COLO668 (cell line): ENCODE measurements around the gene FCSK.

Experiments
- DNase-seq: peaks from one replicate; lab custom pipeline; 2025; ENCODE audit not compliant: unreplicated experiment; lab: John Stamatoyannopoulos, UW

Gene FCSK

DNA sequence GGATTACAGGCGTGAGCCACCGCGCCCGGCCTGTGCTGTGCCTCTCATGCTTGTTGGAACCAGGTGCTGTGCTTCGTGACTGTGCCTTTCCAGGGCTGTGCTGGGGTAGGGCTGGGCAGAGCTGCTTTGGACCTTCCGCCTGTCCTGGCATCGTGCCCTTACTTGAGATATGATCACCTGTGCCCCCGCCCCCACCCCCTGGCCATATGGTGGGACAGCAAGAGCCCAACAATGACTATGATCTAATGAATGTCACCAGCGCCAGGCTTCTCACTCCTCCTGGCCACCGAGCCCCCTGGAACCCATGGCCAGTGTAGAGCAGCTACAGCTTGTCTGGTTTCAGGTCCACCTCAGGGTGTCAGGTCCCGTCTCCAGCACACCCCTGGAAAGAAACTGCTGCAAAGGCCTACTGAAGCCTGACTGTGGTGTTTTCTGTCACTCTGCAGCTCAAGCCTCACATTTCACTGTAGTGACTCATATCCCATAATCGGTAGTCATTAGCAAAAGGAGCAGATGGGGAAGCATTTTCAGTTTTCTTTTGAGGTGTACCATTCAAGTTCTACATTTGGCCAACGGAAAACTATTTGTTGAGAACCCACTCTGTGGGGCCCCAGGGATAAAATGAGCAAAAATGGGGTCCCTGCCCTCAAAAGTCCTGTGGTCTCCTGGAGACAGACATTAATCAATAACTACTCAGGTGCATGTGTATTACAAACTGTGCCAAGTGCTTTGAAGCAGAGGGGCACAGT lies 22.1 kb downstream of the FCSK start:
- no peak for DNase-seq

DNA sequence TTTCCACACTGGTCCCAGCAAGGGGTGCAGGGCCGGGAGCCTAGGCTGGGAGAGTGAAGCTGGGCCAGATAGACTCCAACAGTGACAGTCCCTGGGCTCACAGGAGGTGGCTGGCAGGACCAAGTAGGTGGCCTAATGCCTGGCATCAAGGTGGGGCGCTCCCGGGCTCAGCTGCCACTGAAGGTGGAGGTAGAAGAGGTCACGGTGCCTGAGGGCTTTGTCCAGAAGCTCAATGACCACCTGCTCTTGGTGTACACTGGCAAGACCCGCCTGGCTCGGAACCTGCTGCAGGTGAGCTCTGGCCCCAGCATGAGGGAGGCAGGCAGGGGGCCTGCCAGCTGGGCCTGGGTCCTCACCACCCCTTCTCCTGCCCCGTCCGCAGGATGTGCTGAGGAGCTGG lies 23.8 kb downstream of the FCSK start:
- no peak for DNase-seq

DNA sequence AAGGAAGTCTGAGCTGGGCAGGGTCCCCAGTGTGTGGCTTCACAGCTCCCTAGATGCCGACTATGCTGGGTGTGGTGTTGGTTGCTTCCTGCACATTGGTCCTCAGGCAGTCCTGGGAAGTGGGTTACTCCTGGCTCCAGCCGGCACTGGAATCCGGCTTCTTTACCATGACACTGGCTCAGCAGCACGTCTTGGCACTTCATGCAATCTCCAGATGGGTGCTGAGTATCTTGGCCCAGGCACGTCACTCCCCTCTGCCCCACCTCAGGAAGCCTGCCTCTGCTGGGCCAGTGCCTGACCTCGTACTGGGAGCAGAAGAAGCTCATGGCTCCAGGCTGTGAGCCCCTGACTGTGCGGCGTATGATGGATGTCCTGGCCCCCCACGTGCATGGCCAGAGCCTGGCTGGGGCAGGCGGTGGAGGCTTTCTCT lies 24.5 kb downstream of the FCSK start:
- no peak for DNase-seq

DNA sequence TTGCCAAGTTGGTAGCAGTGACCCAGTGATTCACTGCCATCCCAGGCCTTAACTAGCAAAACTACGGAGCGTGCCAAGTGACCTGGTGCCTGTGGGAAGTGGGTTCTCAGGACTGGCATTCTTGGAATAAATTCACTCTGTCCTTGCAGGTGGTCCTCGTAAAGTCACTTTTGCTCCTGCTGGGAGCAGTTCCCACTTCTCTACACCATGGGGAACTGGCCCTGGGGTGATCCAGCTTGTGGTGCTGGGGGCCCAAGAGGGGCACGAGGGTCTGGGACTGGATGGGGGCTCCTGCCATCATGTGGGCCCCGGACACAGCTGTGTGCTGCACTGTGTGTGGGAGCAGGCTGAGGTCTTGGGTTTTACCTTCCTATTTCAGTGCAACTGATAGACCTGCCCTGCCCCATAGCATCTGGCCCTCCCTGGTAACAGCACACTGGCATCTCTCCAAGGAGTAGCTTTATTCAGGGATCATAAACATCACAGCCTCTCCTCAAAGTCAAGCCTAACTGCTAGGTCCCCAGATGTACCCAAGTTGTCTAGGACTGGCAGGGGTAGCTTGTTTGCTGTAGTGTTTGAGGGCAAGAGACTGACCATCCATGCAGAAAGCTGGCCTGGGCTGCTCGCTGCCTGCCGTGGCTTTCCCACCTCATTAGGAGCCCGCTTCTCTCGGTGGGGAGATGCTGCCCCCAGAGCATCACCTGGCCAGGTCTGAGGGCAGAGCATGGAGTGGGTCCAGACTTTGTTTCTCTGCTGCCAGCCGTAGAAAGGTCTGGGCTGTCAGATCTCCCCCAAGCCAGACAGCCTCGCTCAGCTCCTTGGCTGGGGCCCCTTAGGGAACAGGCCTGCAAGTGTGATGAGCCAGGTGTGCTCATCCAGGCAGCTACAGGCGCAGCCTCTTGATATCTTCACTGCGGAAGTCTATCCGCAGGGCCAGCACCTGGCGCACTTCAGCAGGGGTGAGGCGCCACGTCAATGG lies 26.0 kb downstream of the FCSK start:
- no peak for DNase-seq

DNA sequence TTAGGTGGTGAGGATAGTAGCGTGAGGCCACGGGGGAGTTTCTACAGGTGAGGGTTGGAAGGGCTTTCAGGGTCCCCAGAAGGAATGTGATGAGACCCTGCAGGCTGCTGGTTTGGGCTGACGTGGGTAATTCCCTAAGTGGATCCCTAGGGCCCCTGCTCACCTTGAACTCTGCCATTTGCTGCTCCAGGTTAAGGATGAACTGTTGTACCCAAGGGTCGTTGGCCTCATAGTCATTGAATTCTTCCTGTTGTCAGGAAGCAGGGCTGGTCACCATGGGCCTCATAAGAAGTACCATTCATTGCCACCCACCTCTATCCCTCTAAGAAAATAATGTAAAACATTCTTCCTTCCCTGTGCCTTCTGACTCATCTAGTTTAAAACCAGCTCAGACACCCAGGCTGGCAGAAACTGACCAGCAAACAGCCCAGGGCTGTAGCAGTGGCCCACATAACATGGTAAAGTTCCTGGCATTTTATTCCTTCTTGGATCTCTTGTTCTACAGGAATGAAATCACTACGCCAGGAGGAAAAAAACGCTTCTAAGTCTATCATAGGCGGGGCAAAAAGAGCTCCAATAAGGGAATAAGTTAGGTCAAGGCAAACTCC lies 27.6 kb downstream of the FCSK start:
- DNase-seq: no peak

DNA sequence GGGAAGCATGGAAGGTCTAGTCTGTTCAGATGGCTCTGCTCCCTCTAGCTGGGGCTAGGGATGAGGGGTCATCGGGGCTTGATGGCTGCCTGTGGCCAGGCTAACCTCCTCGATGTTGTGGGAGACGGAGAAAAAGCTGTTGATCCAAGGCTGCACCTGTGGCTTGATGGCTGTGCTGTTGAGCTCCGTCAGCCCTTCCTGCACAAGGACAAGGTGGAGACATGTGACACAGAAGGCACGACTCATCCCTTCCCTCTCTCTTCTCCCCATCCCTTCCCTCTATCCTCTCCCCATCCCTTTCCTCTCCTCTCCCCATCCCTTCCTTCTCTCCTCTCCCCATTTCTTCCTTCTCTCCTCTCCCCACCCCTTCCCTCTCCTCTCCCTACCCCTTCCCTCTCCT lies 28.2 kb downstream of the FCSK start:
- no peak for DNase-seq

DNA sequence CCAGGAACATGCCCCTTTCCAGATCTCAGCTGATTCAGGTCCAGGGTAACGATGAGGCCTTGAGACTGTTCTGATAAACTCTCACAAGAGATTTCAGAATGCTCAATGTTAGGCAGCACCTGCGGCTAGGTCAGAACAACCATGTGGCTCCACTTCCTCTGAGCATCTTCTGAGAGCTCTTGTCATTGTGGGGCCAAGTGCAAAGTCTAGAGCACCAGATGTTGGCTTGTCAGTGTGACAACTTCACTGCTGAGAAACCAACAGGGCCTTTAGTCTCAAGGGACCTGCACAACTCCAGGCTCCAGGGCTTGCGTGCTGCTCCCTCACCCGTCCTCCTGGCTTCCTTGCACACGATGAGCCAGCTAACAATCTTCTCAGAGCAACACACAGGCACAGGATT lies 29.0 kb downstream of the FCSK start:
- no peak for DNase-seq

DNA sequence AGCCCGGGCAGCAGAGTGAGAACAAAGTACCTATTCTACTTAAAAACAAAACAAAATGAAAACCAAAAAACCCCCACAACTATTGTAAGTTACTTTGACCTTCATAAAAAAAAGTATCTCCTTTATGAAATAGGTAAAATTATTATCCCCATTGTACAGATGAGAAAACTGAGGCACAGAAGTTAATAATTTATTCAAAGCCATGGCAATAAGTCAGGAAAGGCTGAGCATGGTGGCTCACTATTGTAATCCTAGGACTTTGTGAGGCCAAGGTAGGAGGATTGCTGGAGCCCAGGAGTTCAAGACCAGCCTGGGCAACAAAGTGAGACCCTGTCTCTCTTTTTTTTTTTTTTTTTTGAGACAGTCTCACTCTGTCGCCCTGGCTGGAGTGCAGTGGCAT lies 30.5 kb downstream of the FCSK start:
- no peak for DNase-seq

DNA sequence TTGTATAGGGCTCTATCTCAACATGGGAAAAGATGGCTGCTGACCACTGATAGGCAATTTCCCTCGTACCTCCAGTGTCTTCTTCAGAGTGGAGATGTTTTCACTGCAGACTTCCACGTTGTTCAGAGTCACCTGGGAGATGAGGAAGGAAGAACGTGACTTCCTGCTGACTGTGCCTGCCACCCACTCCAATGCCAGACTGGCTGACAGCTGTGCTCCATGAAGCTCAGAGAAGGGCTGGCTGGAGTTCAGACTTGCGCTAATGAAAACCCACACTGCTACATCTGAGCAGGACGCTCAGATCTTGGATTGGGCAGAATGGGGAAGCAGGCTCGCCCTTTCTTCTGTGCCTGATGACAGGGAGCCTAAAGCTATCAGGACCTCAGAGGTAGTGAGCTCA lies 35.9 kb downstream of the FCSK start:
- no peak for DNase-seq

DNA sequence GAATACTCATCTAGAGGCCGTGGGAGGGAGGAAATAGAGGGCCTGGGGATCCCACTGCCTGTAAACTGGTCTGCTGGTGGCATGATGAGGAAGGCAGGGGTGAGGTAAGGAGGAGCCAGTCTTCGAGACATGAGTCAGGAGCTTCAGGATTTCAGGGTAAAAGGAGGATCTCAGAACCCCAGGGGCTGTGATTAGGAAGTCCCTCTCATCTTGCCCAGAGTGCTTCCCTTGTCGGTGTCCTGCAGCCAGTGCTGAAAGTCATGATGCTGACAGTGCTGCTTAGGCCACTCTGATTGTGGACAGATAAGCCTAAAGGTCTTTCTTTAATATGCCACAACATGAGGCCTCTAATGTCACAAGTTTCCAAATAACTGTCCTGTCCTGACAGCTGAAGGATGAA lies 39.4 kb downstream of the FCSK start:
- no peak for DNase-seq

DNA sequence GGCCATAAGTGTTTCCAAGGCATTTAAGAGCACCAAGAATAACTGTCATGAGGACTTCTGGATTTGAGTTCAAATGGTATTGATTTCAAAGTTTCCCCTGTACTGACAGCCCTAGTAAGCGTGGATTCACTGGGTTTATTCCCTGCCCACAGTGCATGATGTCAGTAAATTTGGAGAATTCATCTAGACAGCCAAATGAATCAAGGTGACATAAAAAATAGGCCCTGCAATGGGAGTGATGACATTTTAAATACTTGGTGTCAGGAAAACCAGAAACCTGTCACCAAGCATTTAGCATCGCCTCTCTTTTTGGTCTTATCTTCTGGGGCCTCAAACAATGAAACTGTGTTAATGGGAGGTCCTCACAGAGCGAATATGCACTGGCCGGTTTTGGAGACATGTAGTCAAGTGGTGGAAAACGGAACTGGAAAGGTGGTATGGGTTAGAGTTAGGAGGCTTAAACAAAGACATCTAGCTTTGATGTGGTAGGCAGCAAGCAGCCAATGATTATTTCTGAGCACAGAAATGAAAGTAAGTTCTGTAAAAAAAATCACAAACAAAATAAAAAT lies 39.9 kb downstream of the FCSK start:
- no peak for DNase-seq

DNA sequence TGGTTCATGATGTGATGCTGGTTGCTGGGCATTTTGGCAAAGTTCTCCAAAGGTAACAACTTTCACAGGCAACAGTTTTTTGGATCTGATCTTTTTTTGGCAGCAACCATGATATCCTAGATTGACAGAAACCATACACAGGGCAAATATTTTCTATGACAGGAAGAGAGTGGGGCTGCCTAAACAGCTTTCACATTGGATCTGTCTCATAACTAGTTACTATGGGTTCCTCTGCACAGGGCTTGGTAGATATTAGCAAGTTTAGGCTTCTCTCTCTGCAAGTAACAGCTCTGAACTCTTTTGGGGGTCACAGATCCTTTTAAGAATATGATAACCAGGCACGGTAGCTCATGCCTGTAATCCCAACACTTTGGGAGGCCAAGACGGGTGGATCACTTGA lies 40.4 kb downstream of the FCSK start:
- DNase-seq: no peak

DNA sequence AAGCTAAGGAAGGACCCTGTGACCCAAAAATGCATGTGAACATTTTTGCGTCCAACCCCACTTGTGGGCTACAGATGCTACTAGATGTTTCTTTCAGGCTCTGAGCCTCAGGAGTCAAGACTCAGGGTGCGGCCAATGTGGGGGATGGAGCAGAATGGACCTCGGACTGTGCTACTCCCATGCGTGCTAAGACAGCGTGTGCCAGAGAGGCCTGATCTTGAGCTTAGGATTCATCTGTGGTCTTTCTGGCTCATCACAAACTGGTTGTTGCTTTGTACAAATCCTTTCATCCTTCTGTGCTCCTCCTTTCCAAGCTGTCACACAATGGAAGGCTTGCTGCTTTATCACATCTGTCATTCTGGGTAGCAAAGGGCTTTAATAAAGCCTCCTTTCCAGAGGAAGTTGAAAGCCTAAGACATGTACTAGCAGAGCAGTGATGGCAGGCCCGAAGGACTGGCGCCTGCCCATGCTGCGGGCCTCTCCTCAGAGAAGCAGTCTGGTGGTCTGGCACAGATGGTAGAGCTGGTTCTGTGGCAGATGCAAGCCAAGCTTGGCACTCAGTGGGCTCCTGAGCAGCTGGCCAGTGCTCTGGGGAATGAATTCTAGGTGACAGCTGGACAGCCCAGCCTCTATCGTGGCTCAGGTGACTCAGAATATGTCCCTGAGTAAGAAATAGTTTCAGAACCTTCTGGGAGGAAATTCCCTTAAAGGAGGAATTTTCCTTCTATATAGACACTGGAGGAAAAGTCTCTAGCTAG lies 41.2 kb downstream of the FCSK start:
- DNase-seq: no peak

DNA sequence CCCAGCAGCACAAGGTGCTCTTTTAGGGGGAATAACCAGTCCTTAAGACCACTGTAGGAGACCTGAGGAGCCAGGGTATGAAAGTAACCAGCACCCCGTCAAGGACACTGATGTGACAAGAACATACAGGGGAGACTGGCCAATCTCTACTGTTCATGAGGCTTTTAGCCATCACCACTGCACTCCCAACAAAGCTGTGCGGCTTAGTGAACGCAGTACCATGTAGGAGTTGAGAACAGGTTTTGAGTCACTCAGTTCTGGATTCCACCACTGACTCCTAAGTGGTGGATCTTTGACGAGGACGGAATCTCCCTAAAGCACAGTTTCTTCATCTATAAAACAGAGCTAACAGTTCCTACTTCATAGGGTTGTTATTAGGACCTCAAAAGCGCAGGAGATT lies 42.1 kb downstream of the FCSK start:
- no peak for DNase-seq

DNA sequence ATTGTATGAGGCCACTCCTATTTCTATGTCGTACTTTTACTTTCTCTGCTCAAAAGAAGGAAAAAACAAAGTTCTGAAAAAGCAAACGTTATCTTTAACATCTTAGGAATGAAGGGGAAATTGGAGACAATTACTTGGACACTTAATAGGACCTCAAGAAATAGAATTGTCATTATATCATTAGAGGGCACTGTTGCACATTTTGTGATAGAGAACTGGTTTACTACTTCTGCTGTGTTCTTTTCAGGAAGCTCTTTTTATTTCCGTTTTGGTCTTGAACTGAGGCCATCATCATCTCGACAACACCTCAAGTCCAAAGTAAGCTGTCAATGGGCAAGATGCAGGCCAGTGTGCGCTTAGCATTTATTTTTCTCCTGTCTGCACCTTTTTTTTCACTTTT lies 54.4 kb downstream of the FCSK start:
- DNase-seq: no peak

DNA sequence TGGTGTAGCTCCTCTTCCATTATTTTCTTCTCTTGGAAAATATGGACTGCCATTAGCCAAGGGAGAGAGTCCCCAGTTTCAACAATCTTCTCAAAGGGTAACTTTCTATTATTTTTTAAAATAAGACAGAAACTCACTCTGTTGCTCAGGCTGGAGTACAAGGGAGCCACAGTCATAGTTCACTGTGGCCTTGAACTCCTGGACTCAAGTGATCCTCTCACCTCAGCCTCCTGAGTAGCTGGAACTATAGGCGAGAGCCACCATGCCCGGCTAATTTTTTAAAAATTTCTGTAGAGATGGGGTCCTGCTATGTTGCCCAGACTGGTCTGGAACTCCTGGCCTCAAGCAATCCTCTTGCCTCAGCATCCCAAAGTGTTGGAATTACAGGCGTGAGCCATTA lies 55.8 kb downstream of the FCSK start:
- DNase-seq: no peak

DNA sequence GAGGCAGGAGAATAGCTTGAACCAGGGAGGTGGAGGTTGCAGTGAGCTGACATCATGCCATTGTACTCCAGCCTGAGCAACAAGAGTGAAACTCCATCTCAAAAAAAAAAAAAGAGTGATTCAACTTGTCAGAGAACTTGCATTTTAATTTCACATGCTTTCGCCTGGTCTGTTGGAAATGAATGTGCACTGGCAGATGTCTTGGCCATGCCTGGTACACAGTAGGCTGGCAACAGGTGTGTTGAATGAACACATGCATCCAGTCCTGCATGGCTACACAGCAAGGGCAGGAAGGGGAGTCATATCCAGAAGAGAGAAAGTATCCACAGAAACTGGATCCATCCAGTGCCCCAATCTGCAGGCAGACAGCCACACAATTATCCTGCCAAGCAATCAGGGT lies 57.4 kb downstream of the FCSK start:
- no peak for DNase-seq

DNA sequence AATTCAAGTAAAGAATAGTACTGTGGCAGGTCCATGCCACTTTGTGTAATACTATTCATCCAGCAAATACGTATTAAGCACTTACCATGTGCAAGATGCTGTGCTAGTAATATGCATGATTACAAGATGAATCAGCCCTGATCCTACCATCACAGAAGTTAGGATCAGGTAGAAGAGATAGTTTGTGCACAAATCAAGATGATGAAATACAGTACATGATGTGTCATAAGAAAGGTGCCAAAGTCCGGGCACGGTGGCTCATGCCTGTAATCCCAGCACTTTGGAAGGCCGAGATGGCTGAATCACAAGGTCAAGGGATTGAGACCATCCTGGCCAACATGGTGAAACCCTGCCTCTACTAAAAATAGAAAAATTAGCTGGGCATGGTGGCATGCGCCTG lies 58.1 kb downstream of the FCSK start:
- no peak for DNase-seq

DNA sequence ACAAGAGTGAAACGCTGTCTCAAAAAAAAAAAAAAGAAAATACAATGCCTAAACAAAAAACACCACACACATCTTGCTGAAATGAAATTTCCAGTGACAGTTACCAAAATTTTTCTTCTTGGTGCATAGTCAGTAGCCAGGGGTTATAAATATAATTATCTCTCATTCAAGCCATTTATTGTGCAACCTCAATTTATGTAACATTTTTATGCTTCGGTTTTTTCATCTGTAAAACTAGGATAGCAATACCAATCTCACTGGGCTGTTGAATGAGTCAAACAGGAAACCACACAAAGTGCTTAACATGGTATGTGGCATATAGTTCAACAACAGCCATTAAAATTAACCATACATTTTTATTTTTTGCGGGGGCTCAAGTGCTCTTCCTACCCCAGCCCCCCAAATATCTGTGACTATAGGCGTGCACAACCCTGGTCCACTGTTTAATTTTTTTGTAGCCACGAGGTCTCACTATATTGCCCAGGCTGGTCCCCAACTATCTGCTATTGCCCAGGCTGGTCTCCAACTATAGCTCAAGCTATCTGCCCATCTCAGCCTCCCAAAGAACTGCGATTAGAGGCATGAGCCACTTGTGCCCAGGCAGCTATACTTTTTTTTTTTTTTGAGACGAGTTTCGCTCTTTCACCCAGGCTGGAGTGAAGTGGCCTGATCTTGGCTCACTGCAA lies 66.4 kb downstream of the FCSK start:
- no peak for DNase-seq
